GM23338 (cell line): Measurements from ENCODE around the gene FUCA1. TPM values are rescaled to one million over a fixed set of nuclear protein-coding genes. Genes with fewer than 3 reads are reported as not detected.

Experiments
- ATAC-seq: fragments of 200-7000 bp; cut with Tn5 transposase; 3 replicates; pipeline ENCODE4 v1.9.1; 2020
- DNase-seq: peaks from one replicate; pipeline ENCODE4 v3.0.0-alpha.2; 2015; ENCODE audit warnings: low spot score
- H2AFZ ChIP-seq: fragments of 200-600 bp; sonication (generic); 2 replicates; pipeline ENCODE4 v1.8.0; 2016; ENCODE audit warnings: antibody characterized with exemption, mild to moderate bottlenecking, moderate library complexity
- H3F3A ChIP-seq: fragments of 200-600 bp; sonication (generic); replicated peaks from 2 replicates; pipeline ENCODE4 v1.8.0; 2017; ENCODE audit warnings: antibody characterized with exemption, mixed run types, low read depth
- H3K27ac ChIP-seq: fragments of 200-600 bp; sonication (generic); 2 replicates; pipeline ENCODE4 v1.6.1; 2016; ENCODE audit warnings: low read depth
- H3K27me3 ChIP-seq: fragments of 200-600 bp; sonication (generic); 2 replicates; pipeline ENCODE4 v1.8.0; 2016; ENCODE audit warnings: mild to moderate bottlenecking, mixed run types, moderate library complexity; ENCODE audit not compliant: insufficient read depth
- H3K36me3 ChIP-seq: fragments of 200-600 bp; sonication (generic); 2 replicates; pipeline ENCODE4 v1.8.0; 2016; ENCODE audit warnings: mild to moderate bottlenecking; ENCODE audit not compliant: insufficient read depth
- H3K4me1 ChIP-seq: fragments of 200-600 bp; sonication (generic); 2 replicates; pipeline ENCODE4 v1.8.0; 2016; ENCODE audit warnings: mild to moderate bottlenecking, moderate library complexity; ENCODE audit not compliant: insufficient read depth
- H3K4me2 ChIP-seq: fragments of 200-600 bp; sonication (generic); 2 replicates; pipeline ENCODE4 v1.7.1; 2017; ENCODE audit warnings: mixed run types
- H3K4me3 ChIP-seq: fragments of 200-600 bp; sonication (generic); 2 replicates; pipeline ENCODE4 v1.6.1; 2016; ENCODE audit warnings: mixed run types
- H3K79me2 ChIP-seq: fragments of 200-600 bp; sonication (generic); replicated peaks from 2 replicates; pipeline ENCODE4 v1.8.0; 2017; ENCODE audit warnings: mild to moderate bottlenecking; ENCODE audit not compliant: insufficient read depth
- H3K9me2 ChIP-seq: fragments of 200-600 bp; sonication (generic); 2 replicates; pipeline ENCODE4 v1.8.0; 2017; ENCODE audit not compliant: insufficient read depth
- H4K20me1 ChIP-seq: fragments of 200-600 bp; sonication (generic); replicated peaks from 2 replicates; pipeline ENCODE4 v1.8.0; 2017; ENCODE audit warnings: mild to moderate bottlenecking; ENCODE audit not compliant: insufficient read depth
- H3K27ac Mint-ChIP-seq: 2 replicates; pipeline ENCODE4 v1.8.0; 2020; ENCODE audit warnings: inconsistent platforms, mild to moderate bottlenecking, moderate library complexity, mixed read lengths
- H3K27me3 Mint-ChIP-seq: 3 replicates; pipeline ENCODE4 v1.8.0; 2022; ENCODE audit warnings: low read depth, mild to moderate bottlenecking, moderate library complexity, mixed read lengths, inconsistent platforms; ENCODE audit not compliant: insufficient read depth, poor library complexity
- H3K36me3 Mint-ChIP-seq: 3 replicates; pipeline ENCODE4 v1.8.0; 2021; ENCODE audit warnings: low read depth, mild to moderate bottlenecking, inconsistent platforms, moderate library complexity, mixed read lengths
- H3K4me1 Mint-ChIP-seq: 3 replicates; pipeline ENCODE4 v1.8.0; 2020; ENCODE audit warnings: mild to moderate bottlenecking, inconsistent platforms, mixed read lengths
- H3K4me3 Mint-ChIP-seq: 3 replicates; pipeline ENCODE4 v1.8.0; 2021; ENCODE audit warnings: moderate library complexity, mild to moderate bottlenecking, inconsistent platforms, mixed read lengths
- H3K9me3 Mint-ChIP-seq: 3 replicates; pipeline ENCODE4 v1.8.0; 2020; ENCODE audit warnings: moderate library complexity, mild to moderate bottlenecking, inconsistent platforms, mixed read lengths
- CREB1 ChIP-seq: fragments of 250-450 bp; sonication (Bioruptor Pico); IDR thresholded peaks from 2 replicates; pipeline ENCODE4 v1.5.0; 2020; ENCODE audit warnings: low read depth, mild to moderate bottlenecking, moderate library complexity
- CTCF ChIP-seq, 2 experiments: fragments of 200-600 bp in 1 of 2; sonication (generic) in 1 of 2; conservative IDR thresholded peaks; 2 replicates each; pipeline versions ENCODE4 v1.5.1 to v1.6.1; 2016 to 2017; ENCODE audit warnings: antibody characterized with exemption in 2 of 2, low read depth in 2 of 2, mild to moderate bottlenecking in 2 of 2, moderate library complexity in 1 of 2
- EZH2 ChIP-seq: fragments of 200-600 bp; sonication (generic); IDR thresholded peaks from one replicate; pipeline ENCODE4 v1.8.0; 2017; ENCODE audit warnings: antibody characterized with exemption, mild to moderate bottlenecking, low read depth; ENCODE audit not compliant: unreplicated experiment
- JUNB ChIP-seq: IDR thresholded peaks from one replicate; pipeline ENCODE4 v1.6.1; 2016; ENCODE audit warnings: antibody characterized with exemption; ENCODE audit not compliant: unreplicated experiment
- NANOG ChIP-seq: IDR thresholded peaks from 2 replicates; pipeline ENCODE4 v1.6.1; 2016; ENCODE audit warnings: antibody characterized with exemption, borderline replicate concordance
- POLR2AphosphoS5 ChIP-seq: IDR thresholded peaks from 2 replicates; pipeline ENCODE4 v1.6.1; 2016; ENCODE audit warnings: antibody characterized with exemption, low read depth
- STAT1 ChIP-seq: IDR thresholded peaks from one replicate; pipeline ENCODE4 v1.6.1; 2016; ENCODE audit warnings: antibody characterized with exemption; ENCODE audit not compliant: unreplicated experiment
- ZNF114 ChIP-seq: fragments of 250-450 bp; sonication (Bioruptor Pico); IDR thresholded peaks from 2 replicates; pipeline ENCODE4 v1.5.0; 2020; ENCODE audit warnings: mild to moderate bottlenecking, moderate library complexity
- polyA plus RNA-seq: library from polyadenylated mRNA; unstranded; fragments of >200 nt; fragmentation: Nextera tagmentation; extraction: Ambion mirVana; gene quantifications from 2 replicates; pipeline ENCODE4 v1.2.1, GENCODE V29; 2016
- total RNA-seq: library from RNA; depleted of rRNA; stranded (reverse); fragments of >200 nt; shearing (Covaris generic); gene quantifications from 2 replicates; pipeline ENCODE4 v1.2.3, GENCODE V29; 2014
- TF ChIP-seq, protein P1 (sequence below): IDR thresholded peaks from one replicate; pipeline ENCODE4 v1.6.1; 2018; ENCODE audit warnings: antibody characterized with exemption; ENCODE audit not compliant: unreplicated experiment

The FUCA1 gene
- total and polyA plus RNA-seq, 2 experiments from 2014 or later, result 4.4 to 8.5 TPM

- TF ChIP-seq, protein P1, sequence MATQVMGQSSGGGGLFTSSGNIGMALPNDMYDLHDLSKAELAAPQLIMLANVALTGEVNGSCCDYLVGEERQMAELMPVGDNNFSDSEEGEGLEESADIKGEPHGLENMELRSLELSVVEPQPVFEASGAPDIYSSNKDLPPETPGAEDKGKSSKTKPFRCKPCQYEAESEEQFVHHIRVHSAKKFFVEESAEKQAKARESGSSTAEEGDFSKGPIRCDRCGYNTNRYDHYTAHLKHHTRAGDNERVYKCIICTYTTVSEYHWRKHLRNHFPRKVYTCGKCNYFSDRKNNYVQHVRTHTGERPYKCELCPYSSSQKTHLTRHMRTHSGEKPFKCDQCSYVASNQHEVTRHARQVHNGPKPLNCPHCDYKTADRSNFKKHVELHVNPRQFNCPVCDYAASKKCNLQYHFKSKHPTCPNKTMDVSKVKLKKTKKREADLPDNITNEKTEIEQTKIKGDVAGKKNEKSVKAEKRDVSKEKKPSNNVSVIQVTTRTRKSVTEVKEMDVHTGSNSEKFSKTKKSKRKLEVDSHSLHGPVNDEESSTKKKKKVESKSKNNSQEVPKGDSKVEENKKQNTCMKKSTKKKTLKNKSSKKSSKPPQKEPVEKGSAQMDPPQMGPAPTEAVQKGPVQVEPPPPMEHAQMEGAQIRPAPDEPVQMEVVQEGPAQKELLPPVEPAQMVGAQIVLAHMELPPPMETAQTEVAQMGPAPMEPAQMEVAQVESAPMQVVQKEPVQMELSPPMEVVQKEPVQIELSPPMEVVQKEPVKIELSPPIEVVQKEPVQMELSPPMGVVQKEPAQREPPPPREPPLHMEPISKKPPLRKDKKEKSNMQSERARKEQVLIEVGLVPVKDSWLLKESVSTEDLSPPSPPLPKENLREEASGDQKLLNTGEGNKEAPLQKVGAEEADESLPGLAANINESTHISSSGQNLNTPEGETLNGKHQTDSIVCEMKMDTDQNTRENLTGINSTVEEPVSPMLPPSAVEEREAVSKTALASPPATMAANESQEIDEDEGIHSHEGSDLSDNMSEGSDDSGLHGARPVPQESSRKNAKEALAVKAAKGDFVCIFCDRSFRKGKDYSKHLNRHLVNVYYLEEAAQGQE, result no peak
- TF ChIP-seq NANOG, result no peak
- no peak for TF ChIP-seq CREB1 (CRISPR knock-in tag)
- no peak for TF ChIP-seq POLR2AphosphoS5
- TF ChIP-seq JUNB, result no peak
- TF ChIP-seq ZNF114 (CRISPR knock-in tag), result no peak
- TF ChIP-seq STAT1, result no peak
Measured at GRCh38 chr1:23806280-23806679, 61.8 kb downstream of the FUCA1 start (continued).

GRCh38 chr1:23805025-23805424 is 63.1 kb downstream of the FUCA1 start:
- no peaks in the 10 kb centered on the region for H3K36me3 Mint-ChIP-seq
- no peak overlapping the region for H3K27ac Mint-ChIP-seq
- H3K4me3 Mint-ChIP-seq, result no peak overlapping the region
- Histone ChIP-seq H3K27me3 (peaks cover 14% of the 10 kb centered on the region), H3K4me3 (no peak overlapping the region), H3K9me2 (no peaks in the 10 kb centered on the region), H3F3A (0 out of 2 replicates have a peak, but pooled peaks cover 5% of the 10 kb centered on the region), H3K36me3 (no peaks in the 10 kb centered on the region), H3K79me2 (no peaks in the 10 kb centered on the region), H3K4me2 (no peak overlapping the region), H3K27ac (no peak overlapping the region), H2AFZ (no peak overlapping the region), H4K20me1 (no peaks in the 10 kb centered on the region), H3K4me1 (0 out of 2 replicates have a peak, but pooled peaks cover 3% of the 10 kb centered on the region)
- TF ChIP-seq CREB1 (CRISPR knock-in tag), result no peak
- TF ChIP-seq EZH2, result no peak
- TF ChIP-seq STAT1, result no peak
- TF ChIP-seq CTCF (conservative IDR thresholded peaks at IDR 0.05; ENCODE audit: low read depth in 2 of 2), result no peak
- no peak for ATAC-seq
- no peaks in the 10 kb centered on the region for H3K9me3 Mint-ChIP-seq
- peaks cover 16% of the 10 kb centered on the region for H3K27me3 Mint-ChIP-seq
- H3K4me1 Mint-ChIP-seq, result no peaks in the 10 kb centered on the region
- DNase-seq, result no peak
